GM12872 (cell line): ENCODE results near the gene IFT88.

Experiments used
- CTCF ChIP-seq: IDR thresholded peaks from 3 replicates; pipeline ENCODE4 v1.5.1; 2011; ENCODE audit warnings: low read depth, mild to moderate bottlenecking, low read length, moderate library complexity; ENCODE audit not compliant: insufficient read depth

IFT88 gene

GRCh38 chr13:20553311-20553710 lies 13.6 kb upstream of the IFT88 start:
- no peak for TF ChIP-seq CTCF

GRCh38 chr13:20558982-20559381 lies 8.0 kb upstream of the IFT88 start:
- no peak for TF ChIP-seq CTCF

- TF ChIP-seq CTCF, result no peak
Measured at GRCh38 chr13:20559659-20560356, 7.1 kb upstream of the IFT88 start.

GRCh38 chr13:20561741-20562140 lies 5.2 kb upstream of the IFT88 start:
- TF ChIP-seq CTCF, result no peak

GRCh38 chr13:20565115-20565736 lies 1.7 kb upstream of the IFT88 start:
- no peak for TF ChIP-seq CTCF

GRCh38 chr13:20566468-20566897 lies 474 bp upstream of the IFT88 start:
- TF ChIP-seq CTCF, result no peak

GRCh38 chr13:20567881-20568528 lies 1.0 kb downstream of the IFT88 start:
- TF ChIP-seq CTCF, result no peak
